AG04450 (cell line): ENCODE measurements around the gene RBMY1F. TPM values are rescaled to one million over a fixed set of nuclear protein-coding genes. Genes with fewer than 3 reads are reported as not detected.
"Not testable (repeated sequence)": the region's sequence is repeated elsewhere in the genome, so short reads cannot be mapped to it uniquely, and the experiment has no call there.

ENCODE experiments used
- CTCF ChIA-PET: fragments of 300-600, 350-600 bp; formaldehyde crosslinking; extraction: SDS; loops from one replicate; lab custom pipeline; 2022; ENCODE audit warnings: antibody characterized with exemption, inconsistent platforms; lab: Charles Lee
- POLR2A ChIA-PET: fragments of 350-600 bp; formaldehyde crosslinking; extraction: SDS; loops from one replicate; lab custom pipeline; 2021; ENCODE audit warnings: antibody characterized with exemption, inconsistent platforms; lab: Yijun Ruan, JAX
- DNase-seq: peaks from one replicate; pipeline ENCODE4 v3.0.0-alpha.2; 2011; ENCODE audit warnings: low read depth, low spot score
- H3K27ac ChIP-seq: one replicate; pipeline ENCODE4 v1.5.1; 2012; ENCODE audit warnings: low read depth, low read length, control low read depth
- H3K27me3 ChIP-seq: one replicate; pipeline ENCODE4 v1.6.0; 2012; ENCODE audit warnings: low read length; ENCODE audit not compliant: control insufficient read depth, insufficient read depth
- H3K4me3 ChIP-seq: 2 replicates; pipeline ENCODE4 v1.5.1; 2011; ENCODE audit warnings: mild to moderate bottlenecking, low read depth, low read length, control low read depth
- H3K9me3 ChIP-seq: 2 replicates; pipeline ENCODE4 v1.5.1; 2012; ENCODE audit warnings: low read length; ENCODE audit not compliant: control insufficient read depth, insufficient read depth
- polyA minus RNA-seq: library from RNA; depleted of rRNA, polyadenylated mRNA; stranded (reverse); fragments of >200 nt; gene quantifications from 2 replicates; pipeline ENCODE4 v1.2.3, GENCODE V29; 2011; rRNA and poly(A)+ RNA removed
- polyA plus RNA-seq: library from polyadenylated mRNA; depleted of rRNA; stranded (reverse); fragments of >200 nt; gene quantifications from 2 replicates; pipeline ENCODE4 v1.2.3, GENCODE V29; 2011; rRNA removed

RBMY1F gene
- polyA plus RNA-seq (not detected in 2 replicates), polyA minus RNA-seq (not detected in 2 replicates)

- H3K4me3 ChIP-seq, DNase-seq, H3K27ac ChIP-seq, H3K27me3 ChIP-seq, POLR2A ChIA-PET, CTCF ChIA-PET, H3K9me3 ChIP-seq: not testable (repeated sequence)
These were observed at the start of gene RBMY1F for GRCh38 chrY:22182823-22183222. Gene RBMY1F, minus strand, starts transcription at chrY:22182923. Its CDS starts 1,954 bp downstream, at chrY:22180969.

- H3K9me3 ChIP-seq, DNase-seq, CTCF ChIA-PET, H3K4me3 ChIP-seq, H3K27me3 ChIP-seq, H3K27ac ChIP-seq, POLR2A ChIA-PET: not testable (repeated sequence)
These were observed 31.6 kb downstream of the RBMY1F start for GRCh38 chrY:22151144-22151543.

GRCh38 chrY:22141011-22141695 lies 41.6 kb downstream of the RBMY1F start:
- CTCF ChIA-PET, H3K9me3 ChIP-seq, H3K27ac ChIP-seq, DNase-seq, H3K27me3 ChIP-seq, POLR2A ChIA-PET, H3K4me3 ChIP-seq: not testable (repeated sequence)

GRCh38 chrY:22134719-22135118 lies 48.0 kb downstream of the RBMY1F start:
- POLR2A ChIA-PET, H3K9me3 ChIP-seq, H3K27ac ChIP-seq, CTCF ChIA-PET, H3K4me3 ChIP-seq, H3K27me3 ChIP-seq, DNase-seq: not testable (repeated sequence)

GRCh38 chrY:22130494-22130893 lies 52.2 kb downstream of the RBMY1F start:
- H3K27me3 ChIP-seq, POLR2A ChIA-PET, CTCF ChIA-PET, H3K9me3 ChIP-seq, H3K4me3 ChIP-seq, H3K27ac ChIP-seq, DNase-seq: not testable (repeated sequence)

Other genes with a start within 250 kb of the RBMY1F start
- gene RBMY1J, start 220.5 kb upstream of the RBMY1F start, polyA plus RNA-seq, result not detected in 2 replicates